RWPE2 (cell line): Measurements from ENCODE around the gene GPR15.

Experiments
- ATAC-seq: fragments of 200-7000 bp; cut with Tn5 transposase; 3 replicates; pipeline ENCODE4 v1.9.1; 2021; ENCODE audit warnings: low read depth
- DNase-seq: peaks from one replicate; pipeline ENCODE4 v3.0.0-alpha.2; 2020; ENCODE audit warnings: low spot score
- H3K27ac ChIP-seq: fragments of 450-650 bp; 2 replicates; pipeline ENCODE4 v1.5.1; 2017; ENCODE audit warnings: mild to moderate bottlenecking; ENCODE audit not compliant: poor library complexity, severe bottlenecking
- H3K27me3 ChIP-seq: fragments of 250-450 bp; sonication (Bioruptor Pico); 2 replicates; pipeline ENCODE4 v1.5.1; 2021; ENCODE audit warnings: mild to moderate bottlenecking, moderate library complexity; ENCODE audit not compliant: insufficient read depth, poor library complexity, severe bottlenecking
- H3K36me3 ChIP-seq: fragments of 250-450 bp; sonication (Bioruptor Pico); 2 replicates; pipeline ENCODE4 v1.5.1; 2020; ENCODE audit warnings: low read depth, mild to moderate bottlenecking, moderate library complexity
- H3K4me1 ChIP-seq: fragments of 250-450 bp; sonication (Bioruptor Pico); 2 replicates; pipeline ENCODE4 v1.5.1; 2021; ENCODE audit warnings: mild to moderate bottlenecking, moderate library complexity; ENCODE audit not compliant: insufficient read depth, poor library complexity, severe bottlenecking
- H3K4me3 ChIP-seq: fragments of 250-450 bp; sonication (Bioruptor Pico); 2 replicates; pipeline ENCODE4 v1.5.1; 2021; ENCODE audit warnings: mild to moderate bottlenecking, moderate library complexity; ENCODE audit not compliant: severe bottlenecking
- H3K9me3 ChIP-seq: fragments of 250-450 bp; sonication (Bioruptor Pico); 2 replicates; pipeline ENCODE4 v1.5.1; 2021; ENCODE audit warnings: mild to moderate bottlenecking, moderate library complexity; ENCODE audit not compliant: severe bottlenecking
- TF ChIP-seq, protein P1 (sequence below): fragments of 450-650 bp; IDR thresholded peaks from one replicate; pipeline ENCODE4 v1.5.1; 2017; ENCODE audit warnings: mild to moderate bottlenecking, moderate library complexity; ENCODE audit not compliant: poor library complexity, severe bottlenecking

Gene GPR15

DNA sequence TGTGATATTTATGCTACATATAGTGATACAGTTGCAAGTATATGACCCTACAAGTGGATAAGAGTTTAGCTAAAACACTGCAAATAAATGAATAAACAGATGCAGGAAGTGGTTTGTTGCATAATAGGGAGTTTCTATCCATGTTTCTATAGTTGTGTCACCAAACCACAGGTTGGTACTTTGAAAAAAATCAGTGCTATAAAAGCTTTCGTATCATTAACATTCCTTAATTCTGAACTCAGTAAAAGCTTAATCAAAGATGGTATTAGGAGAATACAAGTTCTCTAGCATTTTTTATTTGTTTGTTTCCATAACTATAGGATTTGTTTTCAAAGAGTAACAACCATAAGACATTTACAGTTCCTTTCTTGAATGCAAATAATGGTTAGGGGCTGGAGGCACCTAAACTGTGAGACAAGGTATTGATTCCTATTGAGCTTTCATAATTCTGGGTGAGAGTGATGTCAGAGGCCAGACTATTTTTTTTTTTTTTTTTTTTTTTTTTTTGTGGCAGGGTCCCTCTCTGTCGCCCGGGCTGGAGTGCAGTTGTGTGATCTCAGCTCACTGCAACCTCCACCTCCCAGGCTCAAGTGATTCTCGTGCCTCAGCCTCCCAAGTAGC is 32.0 kb downstream of the GPR15 start:
- DNase-seq (no peak), ATAC-seq (peak; percentile 73)
- no peak overlapping the region for H3K4me3 ChIP-seq
- H3K4me1 ChIP-seq: peaks cover 20% of the 10 kb centered on the region
- TF ChIP-seq, protein P1, sequence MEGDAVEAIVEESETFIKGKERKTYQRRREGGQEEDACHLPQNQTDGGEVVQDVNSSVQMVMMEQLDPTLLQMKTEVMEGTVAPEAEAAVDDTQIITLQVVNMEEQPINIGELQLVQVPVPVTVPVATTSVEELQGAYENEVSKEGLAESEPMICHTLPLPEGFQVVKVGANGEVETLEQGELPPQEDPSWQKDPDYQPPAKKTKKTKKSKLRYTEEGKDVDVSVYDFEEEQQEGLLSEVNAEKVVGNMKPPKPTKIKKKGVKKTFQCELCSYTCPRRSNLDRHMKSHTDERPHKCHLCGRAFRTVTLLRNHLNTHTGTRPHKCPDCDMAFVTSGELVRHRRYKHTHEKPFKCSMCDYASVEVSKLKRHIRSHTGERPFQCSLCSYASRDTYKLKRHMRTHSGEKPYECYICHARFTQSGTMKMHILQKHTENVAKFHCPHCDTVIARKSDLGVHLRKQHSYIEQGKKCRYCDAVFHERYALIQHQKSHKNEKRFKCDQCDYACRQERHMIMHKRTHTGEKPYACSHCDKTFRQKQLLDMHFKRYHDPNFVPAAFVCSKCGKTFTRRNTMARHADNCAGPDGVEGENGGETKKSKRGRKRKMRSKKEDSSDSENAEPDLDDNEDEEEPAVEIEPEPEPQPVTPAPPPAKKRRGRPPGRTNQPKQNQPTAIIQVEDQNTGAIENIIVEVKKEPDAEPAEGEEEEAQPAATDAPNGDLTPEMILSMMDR: no peak
- H3K27ac ChIP-seq: no peak overlapping the region
- H3K27me3 ChIP-seq: no peaks in the 10 kb centered on the region
- H3K36me3 ChIP-seq: no peaks in the 10 kb centered on the region
- no peaks in the 10 kb centered on the region for H3K9me3 ChIP-seq

DNA sequence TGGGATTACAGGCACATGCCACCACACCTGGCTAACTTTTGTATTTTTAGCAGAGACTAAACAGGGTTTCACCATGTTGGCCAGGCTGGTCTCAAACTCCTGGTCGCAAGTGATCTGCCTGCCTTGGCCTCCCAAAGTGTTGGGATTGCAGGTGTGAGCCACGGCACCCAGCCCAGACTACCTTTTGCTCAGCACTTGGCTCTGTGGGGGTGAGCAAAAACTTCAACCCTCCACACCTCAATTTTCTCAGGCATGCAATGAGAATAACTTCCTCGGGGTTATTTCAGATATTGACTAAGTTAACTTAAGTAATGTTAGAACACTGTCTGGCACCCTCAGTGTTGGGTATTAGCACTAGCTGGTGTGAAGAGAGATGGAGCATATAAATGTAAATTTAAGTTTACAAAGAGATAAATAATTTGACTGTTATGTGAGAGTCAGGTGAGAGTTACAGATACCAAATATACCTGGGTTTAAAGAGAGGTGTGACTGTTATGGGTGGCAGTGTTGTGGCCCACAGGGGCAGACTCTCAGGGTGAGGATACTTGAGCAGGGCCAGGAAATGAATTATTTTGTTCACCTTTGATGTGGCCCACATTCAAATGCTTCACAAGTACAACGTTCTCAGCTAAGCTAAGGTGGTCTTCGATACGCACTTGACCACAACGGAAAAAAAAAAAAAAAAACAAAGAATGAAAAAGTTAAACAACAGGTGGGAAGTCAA is 32.7 kb downstream of the GPR15 start:
- Histone ChIP-seq H3K4me1 (peaks cover 20% of the 10 kb centered on the region), H3K27ac (no peak overlapping the region), H3K9me3 (no peaks in the 10 kb centered on the region), H3K27me3 (no peaks in the 10 kb centered on the region), H3K36me3 (no peaks in the 10 kb centered on the region), H3K4me3 (no peak overlapping the region)
- ATAC-seq (no peak), DNase-seq (no peak)
- TF ChIP-seq, protein P1: no peak

DNA sequence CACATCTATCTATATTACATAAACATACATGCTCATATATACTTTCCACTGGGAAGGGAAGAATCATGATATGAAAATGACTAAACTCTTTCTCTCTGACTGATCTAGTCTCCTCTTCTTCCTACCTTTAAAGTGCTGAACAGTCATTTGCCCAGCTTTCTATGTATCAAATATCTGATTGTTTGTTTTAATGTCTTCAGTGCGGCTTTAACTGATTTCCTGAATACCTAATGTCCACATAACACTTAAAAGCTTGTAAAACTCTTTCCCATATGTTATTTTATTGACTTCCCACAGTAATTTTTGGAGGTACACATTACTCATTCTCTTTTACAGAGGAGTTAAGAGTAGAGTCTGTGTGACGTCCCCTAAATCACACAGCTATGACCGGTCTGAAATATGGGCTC is 33.5 kb downstream of the GPR15 start:
- Histone ChIP-seq H3K4me1 (peaks cover 20% of the 10 kb centered on the region), H3K36me3 (no peaks in the 10 kb centered on the region), H3K9me3 (no peaks in the 10 kb centered on the region), H3K27ac (no peak overlapping the region), H3K4me3 (no peak overlapping the region), H3K27me3 (no peaks in the 10 kb centered on the region)
- TF ChIP-seq, protein P1: no peak
- DNase-seq: no peak
- peak; percentile 57; the same call in 2 of the 3 replicates for ATAC-seq

DNA sequence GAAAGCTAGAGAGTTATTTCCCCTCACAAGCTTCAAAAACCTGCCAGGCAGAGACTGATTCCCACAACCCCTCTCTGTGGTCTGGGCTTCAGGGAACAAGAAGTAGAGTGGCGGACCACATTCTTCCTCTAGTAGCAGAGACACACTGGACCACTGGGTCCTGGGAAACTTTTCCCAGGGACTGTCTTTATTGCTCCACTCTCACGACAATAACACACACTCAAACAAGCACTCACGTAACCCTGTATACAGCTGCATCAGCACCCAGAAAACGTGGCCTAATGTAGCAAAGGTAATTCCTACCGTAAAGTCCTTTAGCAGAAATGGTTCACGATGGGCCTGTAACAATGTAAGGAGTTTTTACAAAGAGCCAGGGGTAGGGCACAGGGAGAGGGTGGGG is 34.1 kb downstream of the GPR15 start:
- Histone ChIP-seq H3K4me3 (no peak overlapping the region), H3K9me3 (no peaks in the 10 kb centered on the region), H3K4me1 (peaks cover 20% of the 10 kb centered on the region), H3K27me3 (no peaks in the 10 kb centered on the region), H3K27ac (no peak overlapping the region), H3K36me3 (no peaks in the 10 kb centered on the region)
- DNase-seq (no peak), ATAC-seq (no peak)
- TF ChIP-seq, protein P1: no peak
